K562 (cell line): ENCODE results near the gene MS4A7.

Experiments
- JUND ChIP-seq, 2 experiments: IDR thresholded peaks; 2 replicates in 1 of 2; 3 replicates in 1 of 2; pipeline ENCODE4 v1.6.1; 2011; ENCODE audit warnings: borderline replicate concordance in 2 of 2, low read depth in 2 of 2, low read length in 2 of 2, improper control_type of control experiment in 1 of 2, missing biosample characterization in 1 of 2, missing genetic modification characterization in 1 of 2, missing genetic modification reagents in 1 of 2
- NR2C2 ChIP-seq, 2 experiments: fragments of 200-800 bp in 1 of 2; sonication (Bioruptor generic) in 1 of 2; sonication (generic) in 1 of 2; formaldehyde crosslinking in 1 of 2; IDR thresholded peaks; 2 replicates each; pipeline versions ENCODE4 v1.6.1 to v1.8.0; 2016 to 2022; ENCODE audit warnings: mild to moderate bottlenecking in 1 of 2, missing compliant biosample characterization in 1 of 2, missing genetic modification characterization in 1 of 2, missing genetic modification reagents in 1 of 2
- RBM14 ChIP-seq: fragments of 200-400 bp; formaldehyde crosslinking; IDR thresholded peaks from 2 replicates; pipeline ENCODE4 v1.6.1; 2018; ENCODE audit warnings: low read depth, mild to moderate bottlenecking, low read length, moderate library complexity, borderline replicate concordance; ENCODE audit not compliant: insufficient read depth
- SMAD3 ChIP-seq: fragments of 450-650 bp; formaldehyde crosslinking; conservative IDR thresholded peaks from 2 replicates; pipeline ENCODE4 v1.4.0; 2020; ENCODE audit warnings: mild to moderate bottlenecking
- ZBED1 ChIP-seq: IDR thresholded peaks from 2 replicates; pipeline ENCODE4 v1.6.1; 2014
- ZEB2 ChIP-seq: fragments of 450-650 bp; IDR thresholded peaks from 2 replicates; pipeline ENCODE4 v1.6.1; 2016
- TF ChIP-seq, protein P1 (sequence below): sonication (generic); formaldehyde crosslinking; IDR thresholded peaks from 2 replicates; pipeline ENCODE4 v1.8.1; 2023; ENCODE audit warnings: mild to moderate bottlenecking, missing genetic modification reagents

DNA sequence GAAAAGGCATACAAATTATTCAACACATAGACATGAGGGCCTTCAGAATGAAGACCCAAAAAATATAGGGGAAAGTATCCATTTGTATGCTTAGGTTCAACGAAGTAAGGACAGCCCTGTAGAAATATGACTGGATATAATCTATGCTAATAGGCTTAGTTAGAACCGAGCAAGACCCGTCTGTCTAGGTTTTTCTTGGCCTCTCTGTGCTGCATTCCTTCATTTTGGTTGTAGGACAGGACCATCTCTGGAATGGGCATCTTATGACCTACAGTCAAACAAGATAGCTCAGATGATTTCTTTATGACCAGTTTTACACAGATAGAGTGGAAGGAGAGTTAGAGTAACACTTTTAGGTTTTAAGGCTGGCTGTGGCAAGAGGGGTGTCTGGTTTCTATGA lies 5.6 kb upstream of the MS4A7 start:
- TF ChIP-seq ZBED1 (no peak), SMAD3 (CRISPR knock-in tag) (no peak), JUND (IDR thresholded peaks at IDR 0.05; ENCODE audit: borderline replicate concordance, low read depth, low read length) (no peak), JUND (tag; IDR thresholded peaks at IDR 0.05; ENCODE audit: borderline replicate concordance, low read depth, low read length) (no peak), ZEB2 (no peak), NR2C2 (CRISPR knock-in tag; IDR thresholded peaks at IDR 0.05) (no peak), NR2C2 (tag; IDR thresholded peaks at IDR 0.05) (no peak), RBM14 (no peak)
- TF ChIP-seq, protein P1, sequence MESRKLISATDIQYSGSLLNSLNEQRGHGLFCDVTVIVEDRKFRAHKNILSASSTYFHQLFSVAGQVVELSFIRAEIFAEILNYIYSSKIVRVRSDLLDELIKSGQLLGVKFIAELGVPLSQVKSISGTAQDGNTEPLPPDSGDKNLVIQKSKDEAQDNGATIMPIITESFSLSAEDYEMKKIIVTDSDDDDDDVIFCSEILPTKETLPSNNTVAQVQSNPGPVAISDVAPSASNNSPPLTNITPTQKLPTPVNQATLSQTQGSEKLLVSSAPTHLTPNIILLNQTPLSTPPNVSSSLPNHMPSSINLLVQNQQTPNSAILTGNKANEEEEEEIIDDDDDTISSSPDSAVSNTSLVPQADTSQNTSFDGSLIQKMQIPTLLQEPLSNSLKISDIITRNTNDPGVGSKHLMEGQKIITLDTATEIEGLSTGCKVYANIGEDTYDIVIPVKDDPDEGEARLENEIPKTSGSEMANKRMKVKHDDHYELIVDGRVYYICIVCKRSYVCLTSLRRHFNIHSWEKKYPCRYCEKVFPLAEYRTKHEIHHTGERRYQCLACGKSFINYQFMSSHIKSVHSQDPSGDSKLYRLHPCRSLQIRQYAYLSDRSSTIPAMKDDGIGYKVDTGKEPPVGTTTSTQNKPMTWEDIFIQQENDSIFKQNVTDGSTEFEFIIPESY (CRISPR knock-in tag), result no peak
